Measurements from ENCODE around the gene MRPL45. TPM values are rescaled to one million over a fixed set of nuclear protein-coding genes. Genes with fewer than 3 reads are reported as not detected.

MRPL45 gene
- polyA plus RNA-seq, 4 donors, result 30.8 to 56.1 (median 41.3) TPM

DNA sequence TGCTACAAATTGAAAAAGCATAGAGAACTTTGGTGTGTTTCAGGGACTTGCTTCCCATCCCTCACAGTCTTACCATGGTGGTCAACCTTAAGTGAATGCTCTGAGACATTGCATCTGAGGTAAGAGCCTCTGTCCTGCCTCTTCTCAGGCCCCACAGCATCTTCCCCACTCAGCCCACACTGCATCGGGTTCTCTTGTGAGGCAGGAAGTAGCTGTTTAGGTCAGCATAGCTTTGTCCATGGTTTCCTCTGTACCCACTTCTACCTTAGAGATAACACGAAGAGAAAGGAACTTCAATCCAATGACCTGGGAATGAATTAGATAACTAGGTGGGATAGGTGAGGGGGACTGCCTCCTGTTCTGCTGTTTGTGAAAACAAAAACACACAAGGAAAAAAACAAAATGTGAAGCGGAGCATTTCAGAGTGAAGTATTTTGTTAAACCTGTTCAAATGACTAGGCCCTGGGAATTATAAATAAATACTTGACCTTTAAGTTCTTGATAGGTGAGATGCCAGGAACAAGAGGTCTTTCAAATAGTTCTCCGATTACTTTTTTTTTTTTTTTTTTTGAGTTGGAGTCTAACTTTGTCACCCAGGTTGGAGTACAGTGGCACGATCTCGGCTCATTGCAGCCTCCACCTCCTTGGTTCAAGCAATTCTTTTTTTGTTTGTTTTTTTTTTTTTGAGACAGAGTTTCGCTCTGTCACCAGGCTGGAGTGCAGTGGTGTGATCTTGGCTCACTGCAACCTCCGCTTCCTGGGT, 72.3 kb downstream of the MRPL45 start:
- Histone ChIP-seq H3K9me3 (ENCODE audit: control insufficient read depth in 2 of 2, insufficient read depth in 1 of 2, low read depth in 1 of 2, low read length in 1 of 2) (no peaks in the 10 kb centered on the region), H3K27ac (ENCODE audit: low read depth in 1 of 3, low read length in 2 of 3) (no peak overlapping the region), H3K36me3 (ENCODE audit: control insufficient read depth in 3 of 3, insufficient read depth in 2 of 3, low read depth in 1 of 3, low read length in 3 of 3) (peaks cover 0 to 55% (median 18%) of the 10 kb centered on the region in 3 donors), H3K27me3 (ENCODE audit: control insufficient read depth in 3 of 3, insufficient read depth in 3 of 3, low read length in 3 of 3) (no peaks in the 10 kb centered on the region), H3K4me3 (ENCODE audit: low read depth in 1 of 3, low read length in 3 of 3) (no peak overlapping the region), H3K4me1 (ENCODE audit: control insufficient read depth in 3 of 3, insufficient read depth in 2 of 3, low read depth in 1 of 3, low read length in 2 of 3) (no peaks in the 10 kb centered on the region)
- WGBS, 3 donors, result 85 to 90% (median 89%) methylated on average over 8 of the region's 8 CpGs
- DNase-seq (no peak), FAIRE-seq (no peak)

Other genes starting within 250 kb of the MRPL45 start
- gene TBC1D3C, start 228.5 kb upstream of the MRPL45 start, polyA plus RNA-seq, result 1 to 10 TPM in 2 of 4 donors, under 1 TPM in 1, not detected in 1; 0.54 to 3.2 (median 2.3) TPM
- gene TBC1D3E, start 169.2 kb upstream of the MRPL45 start, polyA plus RNA-seq, result 10 to 100 TPM in 1 of 4 donors, not detected in 3; 10.3 TPM
- gene TBC1D3, start 104.6 kb upstream of the MRPL45 start, polyA plus RNA-seq, result not detected
- under 1 TPM in 2 of 4 donors, not detected in 2; 0.18 to 0.28 TPM for gene GPR179, start 46.8 kb downstream of the MRPL45 start, polyA plus RNA-seq
- 10 to 100 TPM in 2 of 4 donors, 1 to 10 TPM in 2; 1.6 to 14.0 (median 7.6) TPM for gene SOCS7, start 54.7 kb downstream of the MRPL45 start, polyA plus RNA-seq
- gene ARHGAP23, start 131.3 kb downstream of the MRPL45 start, polyA plus RNA-seq, result 10 to 100 TPM in 1 of 4 donors, 1 to 10 TPM in 2, under 1 TPM in 1; 0.89 to 10.4 (median 4.7) TPM

Measured in small intestine (tissue), 7 donors.